Measurements from ENCODE around the gene NKAIN4.
"Not testable (repeated sequence)": the region's sequence is repeated elsewhere in the genome, so short reads cannot be mapped to it uniquely, and the experiment has no call there.

Gene NKAIN4

DNA sequence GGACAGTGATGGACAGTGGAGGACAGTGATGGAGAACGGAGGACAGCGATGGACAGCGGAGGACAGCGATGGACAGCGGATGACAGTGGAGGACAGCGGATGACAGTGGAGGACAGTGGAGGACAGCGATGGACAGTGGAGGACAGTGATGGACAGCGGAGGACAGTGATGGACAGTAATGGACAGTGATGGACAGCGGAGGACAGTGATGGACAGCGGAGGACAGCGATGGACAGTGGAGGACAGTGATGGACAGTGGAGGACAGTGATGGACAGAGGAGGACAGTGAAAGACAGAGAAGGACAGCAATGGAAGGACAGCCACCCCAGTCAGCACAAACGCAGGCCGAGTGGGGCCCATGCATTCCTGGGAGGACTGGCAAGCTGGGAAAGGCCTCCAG lies 3.4 kb upstream of the NKAIN4 start:
- no peak for DNase-seq (ENCODE audit: low read depth in 3 of 3)

DNA sequence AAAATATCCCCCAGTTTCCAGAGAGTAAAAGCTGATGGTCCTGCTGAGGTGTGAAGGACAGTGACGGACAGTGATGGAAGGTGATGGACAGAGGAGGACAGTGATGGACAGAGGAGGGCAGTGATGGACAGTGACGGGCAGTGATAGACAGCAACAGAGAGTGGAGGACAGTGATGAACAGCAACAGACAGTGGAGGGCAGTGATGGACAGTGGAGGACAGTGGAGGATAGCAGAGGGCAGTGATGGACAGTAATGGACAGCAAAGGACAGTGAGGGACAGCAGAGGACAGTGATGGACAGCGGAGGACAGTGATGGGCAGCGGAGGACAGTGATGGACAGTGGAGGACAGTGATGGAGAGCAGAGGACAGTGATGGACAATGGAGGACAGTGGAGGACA lies 2.7 kb upstream of the NKAIN4 start:
- DNase-seq (ENCODE audit: low read depth in 3 of 3) = no peak

DNA sequence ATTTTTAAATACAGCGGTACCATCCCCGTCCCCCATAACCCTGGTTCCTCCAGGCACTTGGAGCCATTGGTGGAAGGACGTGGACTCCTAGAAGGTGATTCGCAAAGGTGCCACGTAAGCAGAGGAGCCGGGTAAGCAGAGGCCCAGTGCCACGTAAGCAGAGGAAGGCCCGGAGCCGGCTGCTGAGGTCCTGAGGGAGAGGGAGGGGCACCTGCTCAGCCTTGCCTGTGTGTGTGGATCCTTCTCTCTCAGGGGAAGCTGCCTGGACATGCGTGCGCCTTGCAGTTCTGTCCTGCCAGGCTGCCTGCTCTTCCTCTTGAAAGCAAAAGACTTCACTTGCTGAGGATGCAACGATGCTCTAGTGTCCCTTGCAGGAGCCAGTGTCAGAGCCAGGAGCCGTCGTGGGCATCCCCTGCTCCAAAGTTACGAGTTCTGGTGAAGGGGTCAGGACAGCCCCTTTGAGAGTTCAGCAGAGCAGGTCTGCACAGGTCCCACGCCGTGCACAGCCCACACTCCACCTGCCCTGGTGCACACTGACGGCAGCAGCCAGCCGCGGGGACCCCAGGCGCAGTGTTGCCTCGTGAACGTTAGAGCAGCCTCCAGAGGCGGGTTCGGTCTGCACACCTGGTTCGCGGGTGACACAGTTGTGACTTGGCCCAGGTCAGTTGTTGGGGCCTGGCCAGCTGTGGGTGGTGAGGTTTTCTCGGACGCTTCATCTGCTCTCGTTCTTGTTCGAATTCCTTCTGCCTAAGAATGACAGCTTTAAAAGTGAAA lies 1.9 kb upstream of the NKAIN4 start:
- DNase-seq (ENCODE audit: low read depth in 3 of 3) = no peak

DNA sequence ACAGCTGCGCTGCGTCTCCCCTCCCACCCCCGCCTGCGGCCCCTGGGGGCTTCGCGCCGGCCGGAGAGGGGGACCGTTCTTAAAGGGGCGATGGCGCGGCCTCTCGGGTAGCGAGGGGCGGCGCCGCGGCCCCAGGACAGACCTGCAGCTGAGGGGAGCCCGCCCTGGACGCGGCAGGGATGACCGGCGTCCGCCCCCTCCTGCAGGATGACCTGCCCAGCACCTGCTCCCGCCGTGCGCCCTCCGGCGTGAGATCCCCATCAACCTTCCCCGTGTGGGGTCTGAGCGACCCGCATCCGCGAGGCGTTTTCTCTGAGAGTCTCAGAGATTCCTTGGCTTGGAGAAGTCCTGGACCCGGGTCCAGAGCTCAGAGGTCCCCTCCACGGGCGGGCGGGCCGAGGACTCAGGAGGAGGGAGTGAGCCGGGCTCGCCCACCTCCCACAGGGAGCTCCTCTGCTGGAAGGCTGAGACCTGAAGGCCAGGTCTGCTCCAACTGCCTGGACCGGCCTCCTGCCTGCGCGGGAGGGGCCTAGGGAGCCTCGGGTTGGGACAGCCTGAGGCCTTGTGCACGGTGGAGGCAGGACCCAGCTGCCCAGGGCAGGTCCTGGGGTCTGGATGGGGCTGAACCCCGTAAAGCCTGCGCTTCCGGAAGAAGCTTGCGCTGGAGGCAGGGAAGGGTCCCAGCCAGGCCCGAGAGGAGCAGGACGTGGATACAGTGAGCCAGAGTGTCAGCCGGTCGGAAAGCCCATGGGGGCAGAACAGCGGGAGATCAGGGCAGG lies 532 bp upstream of the NKAIN4 start:
- DNase-seq (ENCODE audit: low read depth in 3 of 3) = no peak

DNA sequence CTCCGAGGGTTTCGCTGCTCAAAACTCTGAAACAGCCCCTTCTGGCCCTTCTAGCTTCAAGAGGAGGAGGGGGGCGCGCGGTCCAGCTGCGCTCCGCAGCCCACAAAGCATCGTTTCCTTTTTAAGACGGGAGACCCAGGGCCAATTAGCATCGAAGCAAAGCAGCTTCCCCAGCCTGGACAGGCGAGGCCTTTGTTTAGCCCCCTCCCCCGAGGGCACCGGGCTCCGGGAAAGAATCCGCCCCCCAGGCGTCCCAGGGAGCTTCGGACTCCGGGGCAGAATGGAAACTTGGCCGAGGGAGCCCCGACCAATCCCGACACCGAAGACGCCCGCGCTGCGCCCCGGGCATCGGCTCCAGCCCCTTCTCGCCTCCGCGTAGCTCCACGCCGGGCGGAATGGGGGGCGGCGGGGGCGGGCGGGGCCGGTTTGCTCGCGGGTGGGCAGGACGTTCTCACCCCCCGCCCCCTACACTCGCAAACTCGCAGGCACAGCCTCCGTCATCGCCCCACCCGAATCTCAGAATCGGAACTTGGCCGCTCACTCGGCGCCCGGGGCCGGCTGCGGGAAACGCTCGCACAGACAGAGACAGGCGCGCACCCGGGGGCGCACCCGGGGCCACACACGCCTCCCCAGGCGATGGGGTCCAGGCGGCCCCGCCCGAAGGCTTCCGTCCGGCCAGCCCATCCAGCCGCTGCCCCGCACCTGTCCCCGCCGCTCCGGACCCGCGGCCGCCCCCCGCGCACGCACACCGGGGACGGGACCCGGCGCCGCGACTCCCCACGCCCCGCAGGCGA lies 628 bp downstream of the NKAIN4 start:
- no peak for DNase-seq (ENCODE audit: low read depth in 3 of 3)

DNA sequence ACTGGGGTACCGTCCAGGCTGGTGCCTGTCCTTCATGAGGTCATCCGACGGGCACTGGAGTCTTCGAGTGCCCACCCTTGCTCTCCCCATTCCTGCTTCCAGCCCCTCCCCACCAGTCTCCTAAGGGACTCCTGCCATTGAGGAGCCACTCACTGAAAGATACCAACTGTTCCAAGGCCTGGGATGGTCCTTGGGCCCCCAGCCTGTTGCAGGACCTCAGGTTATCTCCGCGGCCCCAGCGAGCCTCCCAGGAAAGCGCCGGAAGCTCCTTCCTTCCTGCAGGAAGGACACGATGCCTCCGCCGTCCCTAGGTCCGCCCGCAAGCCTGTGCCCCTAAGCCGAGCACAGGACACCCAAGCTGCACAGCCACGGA lies 1.2 kb downstream of the NKAIN4 start:
- no peak for DNase-seq (ENCODE audit: low read depth in 3 of 3)

DNA sequence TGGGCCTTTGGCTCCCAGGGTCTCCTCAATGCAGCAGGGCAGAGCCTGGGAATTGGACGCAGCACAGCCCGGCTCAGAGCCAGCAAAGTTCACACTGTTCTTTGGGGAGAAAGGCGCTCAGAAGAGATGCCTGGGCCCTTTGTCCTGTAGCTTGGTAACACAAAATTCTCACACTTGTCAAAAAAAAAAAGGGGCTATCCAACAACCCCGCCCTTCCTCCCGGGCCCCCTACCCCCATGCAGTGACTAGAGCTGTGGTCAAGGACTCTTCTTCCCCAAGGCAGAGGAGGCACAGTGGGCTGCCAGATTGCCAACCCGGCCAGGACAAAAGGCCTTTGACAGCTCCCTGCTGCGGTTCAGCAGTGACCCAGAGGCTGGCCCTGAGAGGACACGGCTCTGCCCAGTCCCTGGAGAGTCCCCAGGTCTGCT lies 2.0 kb downstream of the NKAIN4 start:
- no peak for DNase-seq (ENCODE audit: low read depth in 3 of 3)

DNA sequence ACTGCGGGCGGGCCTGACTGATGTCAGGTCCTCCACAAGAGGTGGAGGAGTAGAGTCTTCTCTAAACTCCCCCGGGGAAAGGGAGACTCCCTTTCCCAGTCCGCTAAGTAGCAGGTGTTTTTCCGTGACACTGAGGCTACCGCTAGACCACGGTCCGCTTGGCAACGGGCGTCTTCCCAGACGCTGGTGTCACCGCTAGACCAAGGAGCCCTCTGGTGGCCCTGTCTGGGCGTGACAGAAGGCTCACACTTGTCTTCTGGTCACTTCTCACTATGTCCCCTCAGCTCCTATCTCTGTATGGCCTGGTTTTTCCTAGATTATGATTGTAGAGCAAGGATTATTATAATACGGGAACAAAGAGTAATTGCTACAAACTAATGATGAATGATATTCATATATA lies 2.9 kb downstream of the NKAIN4 start:
- not testable (repeated sequence) for DNase-seq (ENCODE audit: low read depth in 3 of 3)

DNA sequence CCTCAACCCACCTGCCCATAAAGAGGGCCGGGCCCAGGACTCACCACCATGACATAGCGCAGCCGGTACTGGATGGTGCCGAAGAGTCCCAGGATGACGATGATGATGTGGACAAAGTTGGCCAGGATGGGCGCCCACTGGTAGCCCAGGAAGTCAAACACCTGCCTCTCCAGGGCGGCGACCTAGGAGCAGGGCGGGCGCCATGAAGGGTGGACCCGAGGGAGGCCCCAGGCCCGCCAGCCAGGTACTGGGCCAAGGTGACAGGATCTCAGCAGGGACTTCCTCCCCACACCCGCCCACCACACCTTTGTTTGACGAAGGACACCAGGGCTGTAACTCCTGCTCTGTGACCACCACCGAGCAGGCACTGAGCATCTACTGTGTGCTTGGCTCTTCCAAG lies 4.4 kb downstream of the NKAIN4 start:
- no peak for DNase-seq (ENCODE audit: low read depth in 3 of 3)

DNA sequence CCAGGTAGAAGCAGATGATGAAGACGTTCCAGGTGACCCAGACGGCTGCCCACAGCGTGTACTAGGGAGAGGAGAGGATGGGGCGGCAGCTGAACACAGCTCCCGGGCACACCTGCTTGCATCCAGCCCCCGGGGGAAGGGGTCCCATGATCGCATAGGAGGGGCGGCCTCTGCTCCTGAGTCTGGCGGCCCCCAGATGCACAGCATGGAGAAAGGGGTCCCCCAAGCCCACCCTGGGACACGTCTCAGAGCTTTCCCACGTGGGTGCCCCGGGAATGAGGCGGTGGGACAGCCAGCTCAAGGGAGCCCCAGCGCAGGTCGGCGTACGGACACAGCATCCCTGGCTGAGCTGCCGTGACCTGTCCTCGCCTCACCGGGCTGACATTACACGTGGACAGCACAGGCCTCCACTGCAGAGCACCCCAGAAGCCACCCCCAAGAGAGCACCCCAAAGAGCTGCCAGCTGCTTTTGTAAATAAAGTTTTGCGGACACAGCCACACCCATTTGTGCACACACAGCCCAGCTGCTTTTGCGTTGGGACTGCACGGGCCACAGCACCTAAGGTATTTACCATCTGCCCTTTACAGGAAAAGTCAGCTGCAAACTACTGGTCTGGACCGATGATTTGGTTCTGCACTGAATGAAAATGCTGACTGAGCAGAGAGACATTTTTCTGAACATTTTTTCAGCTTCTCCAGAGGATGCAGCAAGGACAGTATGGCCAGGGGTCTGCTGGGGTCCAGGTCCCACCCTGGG lies 5.2 kb downstream of the NKAIN4 start:
- no peak for DNase-seq (ENCODE audit: low read depth in 3 of 3)

DNA sequence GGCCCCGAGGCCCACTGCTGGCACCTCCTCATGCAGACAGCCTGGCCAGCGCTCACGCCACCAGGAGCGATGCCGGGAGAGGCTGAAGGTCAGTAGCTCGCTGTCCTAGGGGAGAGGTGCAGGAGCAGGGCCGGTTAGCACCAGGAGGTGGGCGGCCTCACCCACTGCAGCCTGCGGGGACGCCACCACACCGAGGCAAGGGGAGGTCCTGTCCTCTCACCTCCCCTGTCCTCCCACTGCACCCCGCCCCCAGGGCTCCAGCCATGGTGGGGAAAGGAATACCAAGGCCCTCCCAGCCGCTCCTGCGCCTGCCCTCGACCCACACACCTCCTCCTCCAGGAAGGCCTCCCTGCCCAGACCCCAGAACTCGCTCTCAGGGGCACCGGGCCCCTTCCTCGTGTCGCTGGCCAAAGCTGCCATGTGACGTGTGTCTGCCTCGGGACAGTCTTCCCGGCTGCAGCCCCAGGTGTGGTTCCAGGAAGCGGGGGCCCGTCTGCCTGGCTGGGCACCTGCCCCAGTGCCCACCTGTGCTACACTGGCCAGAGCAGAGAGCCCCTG lies 6.5 kb downstream of the NKAIN4 start:
- DNase-seq (ENCODE audit: low read depth in 3 of 3) = no peak

DNA sequence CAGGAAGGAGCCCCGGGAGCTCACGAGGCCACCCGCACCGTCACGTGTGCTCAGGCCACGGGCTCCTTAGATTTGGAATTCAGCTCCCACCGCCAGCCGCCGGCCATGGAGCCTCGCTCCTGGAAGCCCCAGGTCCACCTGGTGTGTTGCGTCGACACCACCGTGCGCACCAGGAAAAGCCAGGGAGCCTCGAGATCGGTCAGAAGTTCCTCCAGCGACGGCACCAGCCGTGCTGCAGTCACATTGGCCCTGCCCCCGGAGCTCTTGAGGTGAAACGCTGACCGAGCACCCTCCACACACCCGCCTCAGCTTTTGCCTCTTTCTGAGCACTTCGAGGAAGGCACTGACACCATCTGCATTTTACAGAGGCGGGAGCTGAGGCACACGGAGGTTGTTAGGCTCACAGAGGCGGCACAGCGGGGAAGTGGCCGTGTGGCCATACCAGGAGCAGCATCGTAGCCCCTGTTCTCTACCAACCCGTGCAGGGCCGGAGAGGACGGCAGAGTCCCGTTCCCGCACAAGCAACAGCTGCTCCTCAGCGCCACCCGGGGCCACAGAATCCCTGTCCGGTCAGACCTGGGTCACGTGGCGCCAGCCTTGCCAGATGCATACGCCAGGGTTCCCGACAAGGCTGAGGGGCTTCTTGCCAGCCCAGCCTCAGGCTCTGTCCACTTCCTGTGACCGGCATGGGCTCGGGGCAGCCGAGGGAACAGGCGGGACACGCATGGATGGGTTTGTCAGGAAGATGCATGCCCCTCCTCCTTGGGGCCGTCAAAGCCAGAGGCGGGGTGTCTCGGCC lies 7.6 kb downstream of the NKAIN4 start:
- DNase-seq (ENCODE audit: low read depth in 3 of 3) = no peak

DNA sequence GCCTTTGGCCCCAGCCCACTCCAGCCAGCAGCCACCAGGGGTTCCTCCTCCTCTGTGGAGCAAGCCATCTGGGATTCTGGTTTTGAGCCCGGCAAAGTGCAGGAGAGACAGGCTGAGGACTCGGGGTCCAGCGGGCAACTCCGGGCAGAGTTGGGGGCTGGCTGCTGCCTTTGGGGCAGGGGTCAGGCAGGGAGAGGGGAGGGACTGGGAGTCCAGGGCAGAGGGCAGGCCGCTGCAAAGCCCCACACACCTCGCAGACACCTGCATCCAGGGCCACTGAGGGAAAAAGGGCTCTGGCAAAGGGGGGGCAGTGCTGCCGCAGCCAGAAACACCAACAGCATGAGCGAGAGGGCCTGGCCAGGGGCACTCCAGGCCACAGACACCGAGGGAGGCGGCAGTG lies 9.8 kb downstream of the NKAIN4 start:
- DNase-seq (ENCODE audit: low read depth in 3 of 3) = no peak

DNA sequence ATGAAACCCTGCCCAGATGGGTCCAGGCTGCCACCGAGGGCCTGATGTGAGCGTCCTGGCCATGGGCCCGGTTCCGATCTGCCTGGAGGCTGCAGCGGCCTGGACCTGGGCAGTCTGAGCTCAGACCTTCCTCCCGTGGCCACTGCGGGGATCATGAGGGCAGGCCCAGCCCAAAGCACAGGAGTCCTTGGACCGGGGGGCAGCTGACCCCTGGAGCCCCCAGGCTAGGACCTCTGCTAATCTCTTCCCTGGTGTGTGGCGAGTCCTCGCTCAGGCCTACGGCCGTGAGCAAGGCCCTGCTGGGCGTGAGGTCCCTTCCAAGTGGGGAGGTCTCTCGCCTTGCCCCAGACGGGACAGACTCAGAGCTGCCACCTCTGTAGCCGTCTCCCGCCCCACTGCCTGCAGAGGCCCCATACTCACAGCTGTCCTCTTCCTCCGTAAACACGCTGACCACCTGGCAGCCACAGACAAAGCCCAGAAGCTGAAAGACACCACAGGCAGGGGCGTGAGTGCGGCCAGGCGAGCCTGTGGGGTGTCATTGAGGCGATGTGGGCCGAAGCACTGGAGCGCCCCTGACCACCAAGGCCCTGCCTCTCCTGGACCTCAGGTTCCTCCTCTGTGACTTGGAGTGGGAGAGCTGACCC lies 10.5 kb downstream of the NKAIN4 start:
- DNase-seq (ENCODE audit: low read depth in 3 of 3) = no peak

DNA sequence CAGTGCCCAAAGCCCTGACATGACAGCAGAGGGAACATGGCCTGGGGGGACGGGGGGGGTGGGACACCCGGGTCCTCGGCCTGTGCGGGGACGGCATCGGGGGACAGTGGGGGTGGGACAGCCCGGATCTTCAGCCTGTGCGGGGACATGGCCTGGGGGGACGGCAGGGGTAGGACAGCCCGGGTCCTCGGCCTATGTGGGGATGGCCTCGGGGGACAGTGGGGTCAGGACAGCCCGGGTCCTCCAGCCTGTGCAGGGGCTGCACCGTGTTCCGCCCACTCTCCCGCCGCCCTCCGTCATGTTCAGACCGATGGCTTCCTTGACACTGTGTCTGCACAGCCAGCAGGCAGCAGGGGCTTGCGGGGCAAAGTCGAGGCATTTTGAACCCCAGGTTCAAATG lies 11.5 kb downstream of the NKAIN4 start:
- no peak for DNase-seq (ENCODE audit: low read depth in 3 of 3)

DNA sequence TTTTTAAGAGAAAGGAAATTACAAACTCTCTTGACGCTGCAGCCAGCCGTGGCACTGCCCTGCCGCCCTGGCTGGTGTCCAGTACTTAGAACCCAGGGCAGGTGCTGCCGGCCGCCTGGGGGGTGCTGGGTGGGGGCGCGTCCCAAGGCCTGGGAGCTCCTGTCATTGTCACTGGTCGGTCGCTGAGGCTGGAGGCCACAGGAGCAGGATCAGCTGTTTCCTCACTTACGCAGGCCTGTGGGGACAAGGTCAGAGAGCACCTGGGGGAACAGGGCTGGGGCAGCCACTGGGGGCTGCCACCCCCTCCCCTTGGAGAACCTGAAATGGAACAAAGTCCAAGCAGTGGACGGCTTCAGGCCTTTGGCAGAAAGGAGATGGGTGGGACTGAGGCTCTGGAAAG lies 13.0 kb downstream of the NKAIN4 start:
- no peak for DNase-seq (ENCODE audit: low read depth in 3 of 3)

DNA sequence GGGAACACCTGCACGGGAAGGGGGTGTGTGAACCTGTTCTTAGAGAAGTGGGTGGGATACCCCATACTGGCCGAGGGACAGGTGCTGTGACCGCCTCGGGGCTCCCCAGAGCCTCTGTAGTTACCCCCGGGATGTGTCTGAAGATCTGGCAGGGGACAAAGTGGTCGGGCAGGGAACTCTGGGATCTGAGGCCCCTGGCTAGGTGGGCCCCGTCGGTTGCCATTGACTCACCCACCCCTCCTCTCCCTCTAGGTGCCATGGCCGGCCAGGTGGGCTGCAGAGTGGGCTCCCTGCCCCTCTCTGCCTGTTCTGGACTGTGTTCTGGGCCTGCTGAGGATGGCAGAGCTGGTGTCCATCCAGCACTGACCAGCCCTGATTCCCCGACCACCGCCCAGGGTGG lies 14.3 kb downstream of the NKAIN4 start:
- DNase-seq (ENCODE audit: low read depth in 3 of 3) = no peak

DNA sequence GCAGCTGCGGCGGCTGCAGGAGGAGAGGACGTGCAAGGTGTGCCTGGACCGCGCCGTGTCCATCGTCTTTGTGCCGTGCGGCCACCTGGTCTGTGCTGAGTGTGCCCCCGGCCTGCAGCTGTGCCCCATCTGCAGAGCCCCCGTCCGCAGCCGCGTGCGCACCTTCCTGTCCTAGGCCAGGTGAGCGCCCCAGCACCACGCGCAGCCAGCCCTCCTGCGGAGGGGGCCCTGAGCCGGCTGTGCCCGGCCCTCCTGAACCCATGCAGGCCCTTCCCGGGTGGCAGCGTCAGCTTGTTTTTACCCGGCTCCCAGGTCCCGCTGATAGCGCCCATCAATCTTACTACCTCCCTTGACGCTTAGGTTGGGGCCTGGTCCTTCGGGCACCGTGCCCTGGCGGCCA lies 14.8 kb downstream of the NKAIN4 start:
- DNase-seq (ENCODE audit: low read depth in 3 of 3) = no peak

DNA sequence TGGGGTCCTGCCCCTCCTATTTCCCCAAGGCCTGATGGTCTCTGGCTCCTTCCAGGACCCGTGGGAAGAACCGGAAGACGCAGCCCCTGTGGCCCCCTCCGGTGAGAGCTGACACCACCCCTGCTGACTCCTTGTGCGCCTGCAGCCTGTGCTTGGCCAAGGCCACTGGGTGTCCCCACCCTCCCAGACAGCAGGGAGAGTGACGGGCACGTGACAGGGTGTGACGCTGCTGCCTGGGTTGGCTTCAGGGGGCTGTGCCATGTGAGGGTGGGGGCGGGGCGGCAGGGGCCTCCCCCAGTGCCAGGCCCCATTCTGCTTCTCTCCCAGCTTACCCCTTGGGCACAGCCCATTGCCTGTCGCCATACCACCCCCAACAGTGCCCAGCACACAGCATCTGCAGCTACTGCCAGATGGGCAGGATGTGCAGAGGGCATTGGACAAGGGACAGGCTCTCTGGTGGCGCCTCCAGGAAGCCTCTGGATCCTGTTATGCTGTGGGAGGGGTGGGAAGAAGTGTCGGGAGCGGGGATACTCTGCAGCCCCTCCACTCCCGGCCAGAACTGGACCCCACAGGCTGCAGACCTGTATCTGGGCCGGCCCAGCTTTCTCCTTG lies 15.6 kb downstream of the NKAIN4 start:
- no peak for DNase-seq (ENCODE audit: low read depth in 3 of 3)

DNA sequence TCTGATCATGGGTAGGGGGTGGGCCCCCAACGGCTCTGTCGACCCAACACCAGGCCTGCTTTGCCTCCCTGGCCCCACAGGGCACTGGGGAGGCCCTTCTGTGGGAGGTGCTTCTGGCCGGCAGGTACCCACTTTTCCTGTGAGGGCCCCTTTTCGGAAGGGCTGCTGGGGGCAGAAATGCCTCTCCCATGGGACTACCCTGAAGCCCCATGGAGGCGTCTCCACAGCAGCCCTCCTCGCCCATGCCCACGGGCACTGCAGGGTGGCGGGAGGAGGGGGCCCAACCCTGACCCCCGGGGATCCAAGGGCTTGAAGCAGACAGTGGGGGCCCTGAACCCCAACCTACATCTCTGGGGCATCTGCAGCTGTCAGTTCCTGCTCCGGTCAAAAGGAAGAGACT lies 16.2 kb downstream of the NKAIN4 start:
- DNase-seq (ENCODE audit: low read depth in 3 of 3) = no peak

Measured in stimulated activated CD4-positive, alpha-beta T cell treated with anti-CD3 and anti-CD28 coated beads, TNF-alpha, amount 100 ng/mL, for 48 hours (primary cell).